Activated gamma-delta T cell treated with anti-CD3 and anti-CD28 coated beads, Interleukin-2, amount 50 U/mL, for 16 hours (primary cell): ENCODE data around the gene SLCO2A1.

Experiments used
- DNase-seq: peaks from one replicate; pipeline ENCODE4 v3.0.0-alpha.2; 2020; ENCODE audit warnings: low read depth

SLCO2A1 gene

DNA sequence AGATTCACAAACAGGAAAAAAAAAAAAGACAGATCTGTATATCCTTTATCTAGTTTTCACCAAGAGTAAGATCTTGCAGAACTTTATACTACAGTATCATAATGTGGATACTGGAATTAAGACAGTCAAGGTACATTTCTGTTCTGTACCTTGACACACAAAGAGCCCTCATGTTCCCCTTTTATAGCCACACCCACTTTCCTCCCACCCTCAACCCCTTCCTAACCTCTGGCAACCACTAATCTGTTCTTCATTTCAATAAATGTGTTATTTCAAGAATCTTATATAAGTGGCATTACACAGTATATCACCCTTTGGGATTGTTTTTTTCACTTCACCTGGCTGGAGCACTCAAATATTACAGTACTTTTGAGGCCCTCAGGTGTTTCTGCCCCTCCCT lies 130.4 kb downstream of the SLCO2A1 start:
- DNase-seq, result no peak

DNA sequence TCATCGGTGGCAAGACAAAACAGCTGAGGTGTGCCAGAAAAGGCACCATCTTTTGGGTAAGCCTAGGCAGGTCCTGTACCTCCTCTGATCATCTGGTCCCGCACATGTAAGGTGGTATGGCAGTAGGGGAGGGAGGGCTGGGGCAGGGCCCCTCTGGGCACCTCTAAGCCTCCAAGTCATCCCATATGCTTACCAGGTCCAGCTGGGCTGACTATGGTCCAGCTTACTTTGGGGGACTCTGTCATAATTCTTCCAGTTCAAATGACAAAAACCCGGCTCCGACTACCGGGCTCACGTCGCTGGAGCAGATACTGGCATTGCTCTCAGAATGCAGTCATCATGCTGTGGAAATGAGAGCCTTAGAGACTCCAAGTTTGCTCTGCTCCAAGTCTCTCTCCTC lies 132.2 kb downstream of the SLCO2A1 start:
- no peak for DNase-seq

DNA sequence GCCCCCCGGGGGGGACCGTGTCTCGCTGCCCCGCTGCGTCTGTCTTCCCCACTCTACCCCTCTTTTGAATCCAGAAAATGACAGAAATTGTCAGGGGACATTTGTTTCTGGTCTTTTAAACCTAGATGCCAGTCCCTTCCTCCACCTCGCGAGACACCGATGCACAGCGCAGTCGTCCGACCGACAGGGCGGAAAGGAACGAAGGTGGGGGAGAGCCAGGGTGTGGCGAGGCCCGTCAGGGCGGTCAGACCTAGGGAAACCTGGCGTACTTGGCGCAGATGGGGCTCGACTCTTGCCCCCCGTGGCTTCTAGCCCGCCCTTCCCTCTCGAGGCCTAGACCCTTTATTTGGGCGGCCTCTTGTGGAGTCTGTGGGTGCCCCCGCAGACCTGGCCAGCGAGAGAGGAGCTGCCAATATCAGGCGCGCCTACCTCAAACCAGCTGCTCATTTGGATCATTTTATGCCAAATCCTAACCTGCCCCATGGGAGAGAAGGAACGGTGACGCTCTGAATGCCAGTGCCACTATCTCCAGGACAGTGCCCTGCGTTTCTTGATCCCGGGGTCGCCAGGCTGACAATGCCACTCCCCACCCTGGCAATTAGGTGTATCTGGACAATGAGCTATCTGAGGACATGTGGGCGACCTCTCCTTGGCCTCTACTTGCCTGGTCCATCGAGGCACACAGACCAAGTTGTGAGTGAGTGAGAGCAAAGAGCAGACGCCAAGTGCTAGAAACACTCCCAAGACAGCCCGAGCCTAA lies 133.5 kb downstream of the SLCO2A1 start:
- DNase-seq, result no peak

DNA sequence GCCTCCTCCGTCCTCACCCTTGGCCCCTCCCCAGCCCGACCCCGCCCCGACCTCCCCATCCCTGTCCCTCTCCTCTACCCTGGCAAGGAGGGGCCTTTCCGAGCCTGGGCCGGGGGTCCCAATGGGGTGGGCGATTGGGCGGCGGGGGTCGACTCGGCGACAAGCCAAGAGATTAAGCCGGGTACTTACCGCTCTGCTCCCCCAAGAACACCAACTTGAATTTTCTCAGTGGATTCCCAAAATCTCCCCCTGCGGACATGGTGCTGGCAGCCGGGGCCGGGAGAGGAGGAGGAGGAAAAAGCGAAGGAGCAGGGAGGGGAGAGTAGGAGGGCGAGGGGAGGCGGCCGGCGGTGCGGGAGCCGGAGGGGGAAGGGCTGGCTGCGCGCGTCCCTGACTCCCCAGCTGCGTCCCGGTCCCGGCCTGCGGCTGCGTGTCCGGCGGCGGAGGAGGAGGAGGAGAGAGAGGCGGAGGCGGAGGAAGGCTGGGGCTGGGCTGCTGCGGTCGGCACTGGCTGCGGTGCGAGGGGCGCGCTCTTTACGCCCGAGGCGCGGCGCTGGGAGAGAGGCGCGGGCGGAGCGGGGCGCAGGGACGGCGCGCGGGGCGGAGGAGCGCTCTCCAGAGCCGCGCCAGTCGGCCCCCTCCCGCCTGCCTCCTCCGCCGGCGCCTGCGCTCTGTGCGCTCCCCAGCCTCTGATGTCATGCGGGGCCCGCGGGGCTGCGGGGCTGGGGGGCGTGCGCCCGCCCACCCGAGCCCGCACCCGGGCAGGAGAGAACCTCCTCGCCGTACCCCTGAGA lies 134.3 kb downstream of the SLCO2A1 start, which contains the start of gene RAB6B:
TSS of gene RAB6B (minus strand) at position 675 of the 794 bp plus-strand sequence. CDS start at position 259, 416 bp downstream.
- no peak for DNase-seq

DNA sequence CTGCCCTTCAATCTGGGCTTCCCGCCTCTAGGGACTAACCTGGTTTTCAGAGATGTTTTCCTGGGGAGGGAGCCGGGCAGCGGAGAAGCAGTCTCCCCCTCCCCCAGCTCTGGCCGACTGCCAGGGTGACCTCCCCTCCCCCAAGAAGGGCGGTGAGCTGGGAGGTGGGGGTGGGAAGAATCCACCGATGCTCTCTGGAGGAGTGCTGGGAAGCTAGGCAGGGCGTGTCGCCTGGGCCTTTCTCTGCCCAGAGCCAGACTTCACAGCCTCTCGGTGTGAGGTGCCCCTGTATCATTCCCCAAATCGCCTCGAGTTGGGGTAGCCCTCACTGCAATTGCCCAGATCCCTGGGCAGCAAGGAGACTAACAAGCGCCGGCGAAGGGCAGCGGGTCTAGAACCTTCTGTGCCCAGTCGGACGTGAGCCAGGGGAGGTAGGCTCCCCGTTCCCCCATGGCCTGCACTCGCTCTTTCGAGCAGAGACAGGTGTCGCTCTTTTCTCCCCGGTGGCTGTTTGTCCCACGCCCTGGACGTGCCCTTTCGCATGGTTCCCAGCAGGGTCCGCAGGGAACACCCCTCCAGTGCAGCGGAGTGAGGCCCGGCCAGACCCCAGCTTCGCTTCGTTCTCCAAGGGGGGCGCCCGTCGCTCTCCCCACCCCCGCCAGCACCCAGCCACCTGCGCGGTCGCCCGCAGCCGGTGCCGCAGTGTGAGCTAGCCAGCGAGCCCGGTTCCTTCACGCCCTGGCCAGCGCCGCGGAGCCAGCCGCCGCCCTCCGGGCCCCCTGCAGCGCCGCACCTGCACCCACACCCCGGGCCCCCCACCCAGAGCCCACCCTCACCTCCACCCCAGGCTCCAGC lies 135.1 kb downstream of the SLCO2A1 start:
- DNase-seq, result no peak

DNA sequence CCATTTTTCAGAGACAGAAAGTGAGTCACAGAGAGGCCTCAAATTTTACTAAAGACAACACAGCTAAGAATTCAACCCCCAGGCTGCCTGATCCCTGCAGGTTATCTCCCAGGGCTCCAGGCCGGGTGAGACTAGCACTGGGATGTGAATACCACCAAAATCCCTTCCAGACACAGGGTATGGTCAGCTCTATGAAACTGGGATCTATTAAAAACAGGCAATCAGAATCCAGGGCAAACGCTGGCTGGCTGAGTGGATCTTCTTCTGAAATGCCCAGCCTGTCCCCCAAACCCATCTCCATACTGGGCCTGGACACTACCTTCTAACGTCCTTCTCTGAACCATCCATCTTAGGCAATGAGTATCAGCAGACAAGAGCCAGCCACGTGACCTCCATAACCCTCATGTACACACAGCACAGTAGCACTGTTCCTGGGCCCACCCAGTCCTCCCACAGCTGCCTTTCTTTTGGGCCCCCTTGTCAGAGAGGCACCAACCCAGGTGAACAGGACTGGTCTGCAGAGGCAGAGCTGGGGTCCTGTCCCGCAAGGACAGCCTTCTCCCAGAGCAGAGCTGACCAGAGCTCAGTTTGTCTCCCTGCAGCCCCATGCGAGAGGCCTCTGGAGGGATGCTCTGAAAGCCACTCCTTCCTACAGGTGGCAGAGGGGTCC lies 135.9 kb downstream of the SLCO2A1 start:
- DNase-seq, result no peak

DNA sequence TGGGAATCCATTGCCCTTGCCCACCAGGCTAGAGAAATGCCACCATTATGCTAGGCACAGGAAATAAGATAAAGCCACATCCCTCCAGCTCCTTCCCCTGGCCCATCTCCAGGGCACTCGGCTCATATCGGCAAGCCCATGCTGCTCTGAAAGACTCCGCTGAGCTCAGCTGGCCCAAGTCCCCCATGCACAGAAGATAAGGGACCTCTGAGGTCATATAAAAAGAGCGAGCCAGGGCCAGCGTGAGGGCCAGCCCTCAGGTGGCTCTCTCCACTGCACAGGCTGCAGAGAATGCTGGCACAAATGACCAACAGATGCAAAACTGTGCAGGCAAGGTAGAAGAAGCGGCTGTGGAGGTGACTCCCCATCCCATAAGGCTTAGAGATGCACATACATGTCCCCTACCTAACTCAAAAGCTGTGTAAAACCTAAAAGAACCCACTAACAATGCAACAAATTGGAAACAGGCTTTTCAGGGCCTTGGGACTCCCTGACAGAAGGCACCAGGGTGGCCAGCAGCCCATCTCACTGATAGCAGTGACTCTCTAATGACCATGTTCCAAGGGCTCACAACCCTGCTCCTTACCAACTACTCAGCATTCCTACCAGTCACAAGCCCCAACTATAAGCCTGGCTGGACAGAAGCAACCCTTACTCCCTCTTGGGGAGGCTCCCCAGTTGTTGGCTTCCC lies 137.0 kb downstream of the SLCO2A1 start:
- no peak for DNase-seq

DNA sequence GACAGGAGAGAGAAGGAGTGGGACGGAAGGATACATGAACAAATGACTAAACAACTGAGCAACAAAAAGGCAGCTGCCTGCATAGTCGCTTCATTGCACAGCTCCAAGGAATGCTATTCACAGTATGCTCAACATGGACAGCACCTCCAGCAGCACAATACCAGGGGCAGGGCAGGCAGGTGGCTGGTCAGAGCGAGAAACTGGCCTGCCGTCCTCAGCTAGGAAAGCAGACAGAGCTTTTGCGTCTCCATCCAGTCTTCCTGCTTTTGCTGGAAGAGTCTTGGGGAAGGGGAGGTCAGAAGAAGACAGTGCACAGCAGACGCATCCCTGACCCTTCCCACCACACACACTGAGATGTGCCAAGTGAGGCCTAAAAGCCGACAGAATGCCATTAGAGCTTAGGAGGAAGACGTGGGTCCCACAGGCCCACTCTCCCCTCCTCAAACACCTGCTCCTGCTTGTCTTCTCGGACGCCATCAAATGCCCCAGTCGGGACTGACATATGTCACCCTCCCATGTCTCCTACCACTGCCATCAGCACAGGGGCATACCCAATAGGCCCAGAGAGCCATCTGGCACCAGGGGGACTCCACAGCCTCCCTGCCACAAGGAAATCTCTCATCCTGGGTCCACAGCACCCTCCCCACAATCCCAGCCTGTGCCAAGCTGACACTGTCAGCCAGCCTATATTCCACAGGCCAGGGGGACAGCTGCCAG lies 137.9 kb downstream of the SLCO2A1 start:
- DNase-seq, result no peak

DNA sequence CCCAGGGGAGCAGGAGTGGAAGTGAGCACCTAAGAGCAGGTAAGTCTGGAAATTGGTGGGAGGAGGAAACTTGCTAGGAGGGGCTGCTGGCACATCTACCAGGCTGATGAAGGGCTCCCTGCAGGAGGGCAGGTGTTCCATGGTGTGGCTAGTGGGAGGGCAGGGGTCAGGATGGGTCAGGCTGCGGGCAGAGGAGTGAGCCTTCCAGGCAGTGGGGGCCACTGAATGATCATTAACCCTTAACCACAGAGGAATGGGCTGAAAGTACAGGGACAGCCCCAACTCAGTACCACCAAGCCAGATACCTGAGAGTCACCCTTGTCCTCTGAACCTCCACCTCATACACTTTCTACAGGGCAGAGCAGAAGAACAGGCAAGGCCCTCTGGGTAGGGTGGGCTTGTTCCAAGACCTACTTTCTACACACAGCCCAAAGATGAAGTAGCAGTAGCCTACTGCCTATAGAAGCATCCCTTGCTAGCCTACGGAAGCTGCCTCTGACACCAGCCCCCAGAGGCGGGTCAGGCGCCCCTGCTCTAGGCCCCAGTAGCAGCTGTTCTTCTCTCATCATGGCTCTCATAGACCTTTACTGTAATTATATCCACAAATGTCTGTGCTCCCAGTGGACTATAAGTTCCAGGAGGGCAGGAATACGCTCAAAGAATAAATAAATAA lies 138.6 kb downstream of the SLCO2A1 start:
- no peak for DNase-seq

DNA sequence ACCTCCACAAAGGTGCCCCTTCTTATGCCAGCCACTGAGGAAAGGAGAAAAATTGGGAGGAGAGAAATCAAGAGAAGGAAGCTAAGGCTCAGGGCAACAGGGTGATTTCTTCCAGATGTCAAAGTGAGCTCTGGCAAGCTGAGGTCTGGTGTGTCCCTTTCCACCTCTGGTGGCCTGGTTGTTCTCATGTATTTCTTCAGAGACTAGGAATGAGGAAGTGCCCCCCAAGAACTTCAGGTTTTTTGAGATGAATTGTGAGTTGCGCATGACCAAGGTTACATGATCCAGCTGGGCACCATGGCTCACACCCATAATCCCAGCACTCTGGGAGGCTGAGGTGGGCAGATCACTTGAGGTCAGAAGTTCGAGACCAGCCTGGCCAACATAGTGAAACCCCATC lies 139.7 kb downstream of the SLCO2A1 start:
- no peak for DNase-seq

DNA sequence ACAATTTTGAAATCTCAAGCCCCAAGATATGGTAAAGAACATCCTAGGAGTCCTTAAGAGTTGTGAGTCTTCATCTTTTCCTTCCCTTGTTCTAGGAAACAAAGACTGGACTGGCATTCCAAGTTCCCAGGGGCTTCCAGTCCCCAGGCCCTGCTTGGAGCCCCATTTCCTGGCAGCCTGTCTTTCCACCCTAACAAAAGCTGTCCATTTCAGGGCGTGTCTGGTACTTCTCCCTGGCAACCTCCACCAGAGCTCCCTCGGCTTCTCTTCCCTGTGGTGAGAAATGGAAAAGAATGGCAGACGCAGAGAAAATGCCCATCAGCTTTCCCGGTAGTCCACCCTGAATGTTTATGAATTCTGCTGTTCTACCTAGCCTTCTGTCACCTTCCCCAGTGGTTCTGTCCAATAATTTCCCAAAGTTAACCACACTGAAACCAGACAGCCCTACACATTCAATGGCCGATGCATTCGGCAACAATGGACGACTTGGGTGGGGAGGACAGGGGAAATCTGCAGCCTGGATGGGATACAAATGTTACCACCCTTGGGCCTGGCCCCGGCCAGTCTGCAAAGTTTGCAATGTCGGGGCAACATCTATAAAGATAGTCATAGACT lies 140.9 kb downstream of the SLCO2A1 start:
- DNase-seq, result no peak

DNA sequence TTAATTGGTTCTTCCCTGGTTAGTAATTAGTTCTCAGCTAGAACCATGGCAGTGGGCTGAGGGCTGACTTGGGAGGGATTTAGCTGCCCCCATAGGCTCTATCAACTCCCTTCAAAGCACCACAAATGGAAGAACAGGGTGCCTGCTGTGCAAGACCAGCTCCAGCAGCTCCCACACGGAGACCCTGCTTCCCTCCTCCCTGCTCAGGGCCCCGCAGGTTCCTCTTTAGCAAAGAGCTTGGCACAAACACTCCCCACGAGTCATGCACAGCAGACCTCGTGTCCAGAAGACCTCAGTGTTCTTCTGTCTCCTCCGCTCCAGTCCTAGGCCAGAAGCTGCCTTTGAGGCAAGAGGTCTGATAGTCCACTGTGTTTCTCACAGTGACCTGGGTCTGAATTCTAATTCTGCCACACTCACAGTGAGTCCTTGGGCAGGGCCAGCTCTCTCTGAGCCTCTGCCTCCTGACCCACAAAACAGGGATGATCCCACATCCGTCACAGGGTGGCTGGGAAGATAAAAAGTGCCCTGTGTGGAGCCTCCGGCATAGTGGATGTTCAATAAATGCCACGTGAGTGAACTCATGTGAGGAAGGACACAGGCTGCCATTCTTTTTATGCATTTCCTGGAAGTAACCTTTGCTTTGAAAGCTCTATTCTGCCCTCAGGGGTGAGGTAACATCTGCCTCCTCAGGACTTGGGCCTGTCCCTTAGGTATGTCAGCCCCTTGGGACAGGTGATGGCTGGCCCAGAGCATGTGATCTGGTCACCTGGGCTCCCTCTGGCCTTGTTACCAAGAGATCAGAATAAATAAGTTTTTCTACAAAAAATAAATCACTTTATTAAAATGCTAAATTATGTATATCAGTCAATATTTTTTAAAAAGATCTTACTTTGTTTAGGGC lies 141.7 kb downstream of the SLCO2A1 start:
- no peak for DNase-seq

DNA sequence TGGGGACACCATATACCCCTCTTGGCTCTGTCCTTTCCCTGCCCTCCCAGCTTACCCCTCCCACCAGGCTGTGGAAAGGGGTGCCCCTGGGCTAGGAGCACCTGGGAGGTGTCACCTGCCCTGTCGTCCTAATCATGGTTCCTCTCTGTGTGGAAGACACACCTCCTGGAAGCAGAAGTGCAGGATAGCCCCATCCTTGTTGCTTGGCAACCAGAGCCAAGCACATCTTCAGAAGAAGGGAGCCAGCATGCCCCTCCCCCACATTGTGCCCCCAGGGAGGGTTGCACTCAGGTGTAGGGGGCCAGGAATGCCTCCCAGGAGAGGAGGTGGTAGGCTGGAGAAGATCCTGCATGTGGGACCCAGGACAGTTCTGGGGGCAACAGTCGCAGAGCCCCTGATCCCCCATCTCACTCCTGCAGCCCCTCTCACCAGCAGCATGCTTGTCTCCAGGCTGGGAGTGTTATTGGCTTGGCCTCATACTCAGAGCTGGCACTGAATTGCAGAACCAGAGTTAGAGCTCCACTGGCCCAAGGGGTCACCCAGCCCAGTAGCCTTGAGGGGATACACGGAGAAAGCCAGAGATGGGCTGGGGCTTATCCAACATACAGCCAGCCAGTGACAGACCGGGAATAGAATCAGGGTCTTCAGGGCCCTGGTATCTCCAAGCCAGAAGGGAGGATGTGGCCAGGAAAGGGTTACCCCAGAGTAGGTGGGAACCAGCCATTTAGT lies 142.5 kb downstream of the SLCO2A1 start:
- DNase-seq, result no peak

DNA sequence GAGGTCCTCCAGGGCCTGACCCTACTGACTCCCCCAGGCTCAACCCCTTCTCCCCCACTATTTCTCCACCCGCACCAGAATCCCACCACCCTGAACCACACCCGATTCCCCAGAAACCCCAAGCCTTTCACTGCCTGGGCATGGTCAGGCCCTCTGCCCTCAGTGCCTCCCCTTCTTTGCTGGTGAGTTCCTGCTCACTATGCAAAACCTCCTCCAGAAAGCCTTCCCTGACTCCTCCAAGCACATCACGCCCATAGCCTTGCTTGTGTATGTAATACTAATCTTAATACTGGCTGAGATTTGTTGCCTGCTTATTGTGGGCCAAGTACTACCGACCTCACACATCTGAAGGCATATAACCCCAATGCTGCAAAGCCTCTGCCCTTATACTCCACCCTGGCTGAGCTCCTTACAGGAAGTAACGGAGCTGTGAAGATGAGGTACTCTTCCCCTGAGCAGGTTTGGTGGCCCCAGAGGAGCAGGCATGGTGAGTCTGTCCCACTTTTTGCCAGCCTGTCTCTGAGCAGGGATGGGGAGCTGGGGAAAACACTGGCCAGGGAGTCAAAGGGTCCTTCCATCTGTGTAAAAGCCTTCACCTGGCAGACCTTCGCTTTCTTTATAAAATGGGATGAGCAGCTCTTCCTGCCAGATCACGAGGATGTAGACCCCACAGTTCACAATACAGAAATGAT lies 143.5 kb downstream of the SLCO2A1 start:
- no peak for DNase-seq

DNA sequence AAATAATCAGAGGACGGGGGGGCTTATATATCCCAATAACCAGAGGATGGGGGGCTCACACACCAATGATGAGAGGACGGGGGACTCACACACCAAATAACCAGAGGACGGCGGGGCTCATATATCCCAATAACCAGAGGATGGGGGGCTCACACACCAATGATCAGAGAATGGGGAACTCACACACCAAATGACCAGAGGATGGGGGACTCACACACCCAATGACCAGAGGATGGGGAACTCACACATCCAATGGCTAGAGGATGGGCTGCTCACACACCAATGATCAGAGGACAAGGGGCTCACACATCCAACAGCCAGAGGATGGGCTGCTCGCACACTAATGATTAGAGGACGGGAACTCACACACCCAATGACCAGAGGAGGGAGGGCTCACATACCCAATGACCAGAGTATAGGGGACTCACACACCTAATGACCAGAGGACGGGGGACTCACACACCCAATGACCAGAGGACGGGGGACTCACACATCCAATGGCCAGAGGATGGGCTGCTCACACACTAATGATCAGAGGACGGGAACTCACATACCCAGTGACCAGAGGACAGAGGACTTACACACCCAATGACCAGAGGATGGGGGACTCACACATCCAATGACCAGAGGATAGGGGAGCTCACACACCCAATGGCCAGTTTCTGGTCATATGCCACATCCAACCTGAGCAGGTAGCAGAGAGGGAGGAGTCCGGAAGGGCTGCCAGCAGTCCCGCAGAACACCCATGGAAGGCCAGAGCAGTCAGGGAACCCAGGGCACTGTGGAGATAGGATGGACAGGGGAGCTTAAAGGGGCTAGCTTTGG lies 144.6 kb downstream of the SLCO2A1 start:
- DNase-seq, result no peak
